GM12864 (cell line): ENCODE data around the gene AKAP9.
"Not testable (repeated sequence)": the region's sequence is repeated elsewhere in the genome, so short reads cannot be mapped to it uniquely, and the experiment has no call there.

Experiments
- DNase-seq: peaks from one replicate; pipeline ENCODE4 v3.0.0-alpha.2; 2011; ENCODE audit warnings: low read depth
- H3K4me3 ChIP-seq: 2 replicates; pipeline ENCODE4 v1.5.1; 2011; ENCODE audit warnings: mild to moderate bottlenecking, low read depth, low read length, control low read depth
- TF ChIP-seq, protein P1 (sequence below): IDR thresholded peaks from 2 replicates; pipeline ENCODE4 v1.5.1; 2011; ENCODE audit warnings: low read depth, mild to moderate bottlenecking, moderate library complexity, low read length, control low read depth, inconsistent platforms; ENCODE audit errors: missing control alignments

Gene AKAP9

DNA sequence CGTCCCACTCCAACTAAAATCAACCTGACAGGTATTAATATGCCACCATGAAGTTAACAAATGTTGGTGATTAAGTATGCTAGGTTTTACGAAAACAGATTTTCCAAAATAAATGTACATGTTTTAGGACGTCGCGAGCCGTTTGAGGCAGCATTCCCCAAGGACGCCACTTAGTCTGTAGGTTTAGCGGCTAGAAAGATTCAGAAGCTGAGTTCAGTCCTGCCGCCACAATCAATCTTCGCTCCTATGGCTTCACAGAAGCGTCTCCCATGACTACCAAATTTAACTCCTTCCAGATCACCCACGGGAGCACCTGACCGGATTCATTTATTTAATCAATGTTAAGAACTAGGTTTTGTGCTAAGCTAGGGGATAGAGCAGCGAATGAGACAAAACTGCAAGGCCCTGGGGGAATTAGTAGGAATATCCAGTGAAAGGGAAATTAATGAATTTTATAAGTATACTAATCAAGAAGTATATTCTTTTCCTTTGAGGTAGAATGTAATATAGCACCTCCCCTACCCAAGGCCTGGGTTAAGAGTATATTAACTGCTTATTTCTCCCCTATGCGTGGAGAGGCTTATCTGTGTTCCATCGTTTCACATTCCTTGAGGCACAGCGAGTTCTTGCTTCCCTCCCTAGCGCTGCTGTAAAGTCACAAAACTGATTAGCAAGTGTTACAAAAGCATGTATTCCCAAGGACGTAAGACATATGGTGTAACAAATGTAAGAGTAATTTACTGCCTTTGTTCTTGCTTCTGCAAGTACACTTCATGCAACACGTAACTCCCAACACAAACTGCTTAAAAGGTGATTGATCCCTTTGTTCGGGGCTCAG lies 194.6 kb downstream of the AKAP9 start:
- TF ChIP-seq, protein P1, sequence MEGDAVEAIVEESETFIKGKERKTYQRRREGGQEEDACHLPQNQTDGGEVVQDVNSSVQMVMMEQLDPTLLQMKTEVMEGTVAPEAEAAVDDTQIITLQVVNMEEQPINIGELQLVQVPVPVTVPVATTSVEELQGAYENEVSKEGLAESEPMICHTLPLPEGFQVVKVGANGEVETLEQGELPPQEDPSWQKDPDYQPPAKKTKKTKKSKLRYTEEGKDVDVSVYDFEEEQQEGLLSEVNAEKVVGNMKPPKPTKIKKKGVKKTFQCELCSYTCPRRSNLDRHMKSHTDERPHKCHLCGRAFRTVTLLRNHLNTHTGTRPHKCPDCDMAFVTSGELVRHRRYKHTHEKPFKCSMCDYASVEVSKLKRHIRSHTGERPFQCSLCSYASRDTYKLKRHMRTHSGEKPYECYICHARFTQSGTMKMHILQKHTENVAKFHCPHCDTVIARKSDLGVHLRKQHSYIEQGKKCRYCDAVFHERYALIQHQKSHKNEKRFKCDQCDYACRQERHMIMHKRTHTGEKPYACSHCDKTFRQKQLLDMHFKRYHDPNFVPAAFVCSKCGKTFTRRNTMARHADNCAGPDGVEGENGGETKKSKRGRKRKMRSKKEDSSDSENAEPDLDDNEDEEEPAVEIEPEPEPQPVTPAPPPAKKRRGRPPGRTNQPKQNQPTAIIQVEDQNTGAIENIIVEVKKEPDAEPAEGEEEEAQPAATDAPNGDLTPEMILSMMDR, result no peak

GRCh38 chr7:92137557-92137956 lies 196.9 kb downstream of the AKAP9 start:
- no peak overlapping the region for H3K4me3 ChIP-seq
- no peak for DNase-seq
- TF ChIP-seq, protein P1, result no peak

More for the DNA sequence above, 194.6 kb downstream of the AKAP9 start:
- H3K4me3 ChIP-seq, result peak overlapping the region; percentile 91
- no peak for DNase-seq

- no peak overlapping the region for H3K4me3 ChIP-seq
- no peak for DNase-seq
- TF ChIP-seq, protein P1, result no peak
Measured at GRCh38 chr7:92141161-92141560, 200.5 kb downstream of the AKAP9 start.

DNA sequence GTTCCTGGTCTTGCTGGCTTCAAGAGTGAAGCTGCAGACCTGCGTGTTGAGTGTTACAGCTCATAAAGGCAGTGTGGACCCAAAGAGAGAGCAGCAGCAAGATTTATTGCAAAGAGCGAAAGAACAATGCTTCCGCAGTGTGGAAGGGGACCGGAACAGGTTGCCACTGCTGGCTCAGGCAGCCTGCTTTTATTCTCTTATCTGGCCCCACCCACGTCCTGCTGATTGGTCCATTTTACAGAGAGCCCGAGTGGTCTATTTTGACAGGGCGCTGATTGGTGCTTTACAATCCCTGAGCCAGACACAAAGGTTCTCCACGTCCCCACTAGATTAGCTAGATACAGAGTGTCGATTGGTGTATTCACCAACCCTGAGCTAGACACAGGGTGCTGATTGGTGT lies 202.1 kb downstream of the AKAP9 start:
- not testable (repeated sequence) for DNase-seq, H3K4me3 ChIP-seq

GRCh38 chr7:92143192-92143880 lies 202.7 kb downstream of the AKAP9 start:
- not testable (repeated sequence) for DNase-seq, H3K4me3 ChIP-seq

DNA sequence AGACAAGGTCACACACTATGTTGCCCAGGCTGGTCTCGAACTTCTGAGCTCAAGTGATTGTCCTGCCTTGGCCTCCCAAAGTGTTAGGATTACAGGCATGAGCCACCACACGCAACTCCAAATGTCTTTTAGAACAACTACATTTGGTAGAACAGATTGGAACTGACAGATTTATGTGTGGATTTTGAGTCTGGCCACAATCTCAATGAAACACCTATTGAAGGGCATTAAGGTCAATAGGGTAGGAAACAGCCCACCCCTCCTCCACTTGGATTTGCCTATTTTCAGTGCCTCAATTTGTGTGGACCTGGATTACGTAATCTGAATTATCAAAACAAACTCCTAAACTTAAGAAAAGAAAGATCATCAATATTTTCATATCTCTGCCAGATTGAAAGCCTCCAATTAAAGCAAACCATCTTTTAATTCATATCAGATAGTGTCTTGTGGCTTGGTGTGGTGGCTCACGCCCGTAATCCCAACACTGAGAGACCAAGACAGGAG lies 209.1 kb downstream of the AKAP9 start:
- H3K4me3 ChIP-seq, result no peak overlapping the region
- TF ChIP-seq, protein P1, result no peak
- no peak for DNase-seq

GRCh38 chr7:92150450-92151017 lies 209.9 kb downstream of the AKAP9 start:
- TF ChIP-seq, protein P1, result no peak
- no peak overlapping the region for H3K4me3 ChIP-seq
- no peak for DNase-seq
